Coronary artery (tissue), 2 donors: ENCODE measurements around the gene PRMT2.

Experiments used
- DNase-seq: peaks from one replicate; pipeline ENCODE4 v3.0.0-alpha.2; 2017; ENCODE audit warnings: low spot score
- H3K27ac ChIP-seq, 2 donors: fragments of 200-600 bp; sonication (generic); one replicate each; pipeline ENCODE4 v1.5.1; 2016 to 2019
- H3K4me3 ChIP-seq: fragments of 200-600 bp; sonication (generic); 2 replicates; pipeline ENCODE4 v1.5.1; 2016; ENCODE audit warnings: mild to moderate bottlenecking, moderate library complexity
- CTCF ChIP-seq: fragments of 200-600 bp; sonication (generic); IDR thresholded peaks from one replicate; pipeline ENCODE4 v1.5.1; 2019; ENCODE audit warnings: antibody characterized with exemption

Gene PRMT2

GRCh38 chr21:46634427-46634826, 1.0 kb upstream of the PRMT2 start:
- DNase-seq = no peak
- H3K4me3 ChIP-seq = peak overlapping the region; percentile 83
- no peak for TF ChIP-seq CTCF
- H3K27ac ChIP-seq = peak overlapping the region; percentile 90 to 100

GRCh38 chr21:46634966-46635323, 529 bp upstream of the PRMT2 start:
- TF ChIP-seq CTCF = no peak
- peak overlapping the region; percentile 90 to 100 for H3K27ac ChIP-seq
- no peak for DNase-seq
- peak overlapping the region; percentile 83 for H3K4me3 ChIP-seq

DNA sequence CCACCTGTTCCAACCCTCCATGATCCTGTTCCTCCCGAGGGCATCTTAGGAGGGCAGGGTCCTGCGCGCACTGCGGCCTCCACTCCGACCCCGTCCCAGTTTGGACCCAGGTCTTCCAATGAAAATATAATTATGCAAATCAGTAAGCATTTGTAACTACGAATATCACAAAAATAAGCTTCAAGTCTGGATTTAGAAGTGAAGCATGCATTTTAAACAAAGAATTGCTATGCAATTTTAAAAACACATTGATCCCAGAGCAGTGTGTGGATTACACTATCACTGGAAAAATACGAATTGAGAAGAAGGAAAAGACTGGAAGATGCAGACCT, 673 bp downstream of the PRMT2 start:
- no peak for TF ChIP-seq CTCF
- DNase-seq = no peak
- Histone ChIP-seq H3K27ac (peak overlapping the region; percentile 90 to 100), H3K4me3 (peak overlapping the region; percentile 83)

GRCh38 chr21:46636550-46637285, 1.2 kb downstream of the PRMT2 start:
- Histone ChIP-seq H3K4me3 (peak overlapping the region; percentile 83), H3K27ac (no peak overlapping the region)
- no peak for TF ChIP-seq CTCF
- DNase-seq = no peak

GRCh38 chr21:46637952-46638746, 2.7 kb downstream of the PRMT2 start:
- no peak for TF ChIP-seq CTCF
- Histone ChIP-seq H3K4me3 (peak overlapping the region; percentile 51), H3K27ac (peak overlapping the region in 1 of 2 donors; percentile 5)
- no peak for DNase-seq

GRCh38 chr21:46639489-46640386, 4.3 kb downstream of the PRMT2 start:
- no peak overlapping the region for H3K27ac ChIP-seq
- no peak for DNase-seq
- no peak for TF ChIP-seq CTCF
- H3K4me3 ChIP-seq = no peak overlapping the region
